ENCODE data around the gene XPO4.

- TF ChIP-seq REST (IDR thresholded peaks at IDR 0.05; ENCODE audit: insufficient read depth in 1 of 2, low read depth in 2 of 2, low read length in 2 of 2) (no peak), TAF1 (IDR thresholded peaks at IDR 0.05; ENCODE audit: borderline replicate concordance, insufficient read depth, low read length) (no peak), POLR2AphosphoS5 (IDR thresholded peaks at IDR 0.05; ENCODE audit: low read depth, low read length) (no peak), SIN3A (IDR thresholded peaks at IDR 0.05; ENCODE audit: borderline replicate concordance, insufficient read depth, low read length) (no peak), FOXP2 (optimal IDR thresholded peaks at IDR 0.05; ENCODE audit: borderline replicate concordance, extremely low read depth, extremely low read length, insufficient read depth) (no peak)
Measured at GRCh38 chr13:20856650-20857049, 45.9 kb downstream of the XPO4 start.
